ENCODE results near the gene TM4SF20. TPM values are rescaled to one million over a fixed set of nuclear protein-coding genes. Genes with fewer than 3 reads are reported as not detected.

Gene TM4SF20
- total and polyA plus RNA-seq, 10 of the 15 experiments (the other 5 are each of a cell fraction or from before 2014, with no cell fraction given): 0.04 to 0.07 TPM; not detected in 8

DNA sequence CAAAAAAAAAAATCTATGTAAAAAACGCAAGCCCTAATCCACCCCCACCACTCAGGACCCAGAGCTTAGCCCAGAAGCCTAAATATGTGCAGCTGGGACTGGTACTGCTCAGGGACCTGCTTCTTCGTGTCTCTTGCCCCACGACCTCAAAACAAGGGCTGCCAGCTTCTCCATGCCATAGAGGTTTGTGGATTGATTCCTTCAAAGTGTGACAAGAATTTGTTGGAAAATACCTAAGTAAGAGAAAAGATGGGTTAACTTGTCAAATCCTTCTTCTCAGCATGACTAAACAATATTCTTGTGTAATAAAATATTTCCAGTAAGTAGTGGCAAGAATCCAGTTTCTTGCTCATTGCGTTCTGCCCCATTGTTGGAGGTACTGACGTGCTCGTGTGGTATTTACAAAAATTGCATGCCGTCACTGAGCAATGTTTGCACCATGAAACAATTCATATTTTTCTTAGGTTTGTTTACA lies 9.5 kb upstream of the TM4SF20 start:
- no peaks in the 10 kb centered on the region for H4K20me1 ChIP-seq (ENCODE audit: control insufficient read depth, insufficient read depth)
- WGBS (ENCODE audit: insufficient coverage, insufficient replicate concordance, low lambda C conversion rate, missing lambda C conversion rate): 62% methylated on average over 7 of the region's 7 CpGs
- no peak overlapping the region for H3K4me2 ChIP-seq (ENCODE audit: control insufficient read depth, insufficient read depth)
- H3K27ac ChIP-seq (ENCODE audit: control insufficient read depth, insufficient read depth): no peak overlapping the region
- no peaks in the 10 kb centered on the region for H3K79me2 ChIP-seq (ENCODE audit: control insufficient read depth, insufficient read depth, low read length)
- no peaks in the 10 kb centered on the region for H3K9me3 ChIP-seq (replicated peaks; ENCODE audit: control insufficient read depth, insufficient read depth, low read length)
- ChIA-PET RAD21 (ENCODE audit: unreplicated experiment) (interaction anchor here (0.8 to 1.0 kb wide), 2 partner anchors 18 to 377 kb away, joined by 3 read pairs; no protein-coding TSS in a partner anchor), POLR2A (no interaction called here), SMC1A (ENCODE audit: uncharacterized antibody, unreplicated experiment) (no interaction called here), CTCF (interaction anchor here (0.6 to 1.2 kb wide), 2 partner anchors 17 to 354 kb away, joined by 3 read pairs; no protein-coding TSS in a partner anchor)
- BruUV-seq (replicated peaks): no TSS peak
- no peak overlapping the region for H3K9ac ChIP-seq (ENCODE audit: control insufficient read depth, insufficient read depth, low read length)
- no peaks in the 10 kb centered on the region for H3K27me3 ChIP-seq (replicated peaks in 1 of 2; ENCODE audit: control insufficient read depth in 2 of 2, insufficient read depth in 2 of 2, low read length in 1 of 2)
- no peaks in the 10 kb centered on the region for H3K36me3 ChIP-seq (ENCODE audit: control insufficient read depth in 2 of 2, insufficient read depth in 2 of 2, low read length in 1 of 2)
- FAIRE-seq: no peak
- no peak for DNase-seq (ENCODE audit: low read depth, low spot score)
- H2AFZ ChIP-seq (ENCODE audit: control insufficient read depth, low read depth, low read length): no peak overlapping the region
- in situ Hi-C loops (cut with MboI): no loop called here
- no peak overlapping the region for H3K4me3 ChIP-seq
- ATAC-seq: no peak
- intact Hi-C loops (cut with micrococcal nuclease; ENCODE audit: unreplicated experiment): no loop called here
- TF ChIP-seq ASH2L (IDR thresholded peaks at IDR 0.05; ENCODE audit: borderline replicate concordance, low read depth) (no peak), POLR2AphosphoS2 (IDR thresholded peaks at IDR 0.05; ENCODE audit: low read depth, low read length) (no peak), JUND (IDR thresholded peaks at IDR 0.05; ENCODE audit: low read depth, low read length) (no peak), SMARCA5 (IDR thresholded peaks at IDR 0.05) (no peak), NFYA (IDR thresholded peaks at IDR 0.05; ENCODE audit: borderline replicate concordance, low read depth, low read length) (no peak), RELA (IDR thresholded peaks at IDR 0.05; ENCODE audit: borderline replicate concordance, partially characterized antibody) (no peak), NFYB (IDR thresholded peaks at IDR 0.05; ENCODE audit: insufficient read depth, low read depth, low read length) (no peak), YBX1 (IDR thresholded peaks at IDR 0.05) (no peak), NR2F1 (conservative IDR thresholded peaks at IDR 0.05) (no peak), NFXL1 (IDR thresholded peaks at IDR 0.05; ENCODE audit: borderline replicate concordance) (no peak), SPI1 (IDR thresholded peaks at IDR 0.05; ENCODE audit: borderline replicate concordance, insufficient read depth, low read depth, low read length) (no peak)
- TF ChIP-seq, protein P1, sequence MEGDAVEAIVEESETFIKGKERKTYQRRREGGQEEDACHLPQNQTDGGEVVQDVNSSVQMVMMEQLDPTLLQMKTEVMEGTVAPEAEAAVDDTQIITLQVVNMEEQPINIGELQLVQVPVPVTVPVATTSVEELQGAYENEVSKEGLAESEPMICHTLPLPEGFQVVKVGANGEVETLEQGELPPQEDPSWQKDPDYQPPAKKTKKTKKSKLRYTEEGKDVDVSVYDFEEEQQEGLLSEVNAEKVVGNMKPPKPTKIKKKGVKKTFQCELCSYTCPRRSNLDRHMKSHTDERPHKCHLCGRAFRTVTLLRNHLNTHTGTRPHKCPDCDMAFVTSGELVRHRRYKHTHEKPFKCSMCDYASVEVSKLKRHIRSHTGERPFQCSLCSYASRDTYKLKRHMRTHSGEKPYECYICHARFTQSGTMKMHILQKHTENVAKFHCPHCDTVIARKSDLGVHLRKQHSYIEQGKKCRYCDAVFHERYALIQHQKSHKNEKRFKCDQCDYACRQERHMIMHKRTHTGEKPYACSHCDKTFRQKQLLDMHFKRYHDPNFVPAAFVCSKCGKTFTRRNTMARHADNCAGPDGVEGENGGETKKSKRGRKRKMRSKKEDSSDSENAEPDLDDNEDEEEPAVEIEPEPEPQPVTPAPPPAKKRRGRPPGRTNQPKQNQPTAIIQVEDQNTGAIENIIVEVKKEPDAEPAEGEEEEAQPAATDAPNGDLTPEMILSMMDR (IDR thresholded peaks at IDR 0.05 in 2 of 3, conservative IDR thresholded peaks at IDR 0.05 in 1 of 3; ENCODE audit: control insufficient read depth in 2 of 3, extremely low read depth in 1 of 3, insufficient read depth in 1 of 3, low read depth in 3 of 3, low read length in 3 of 3): no peak
- H3K4me1 ChIP-seq (ENCODE audit: control insufficient read depth, insufficient read depth, low read length): no peaks in the 10 kb centered on the region

All from GM12878 (cell line).